Neural progenitor cell (in vitro differentiated cells): ENCODE results near the gene KAZN. TPM values are rescaled to one million over a fixed set of nuclear protein-coding genes. Genes with fewer than 3 reads are reported as not detected.

Source experiments
- DNase-seq: peaks from one replicate; pipeline ENCODE4 v3.0.0-alpha.2; 2016; ENCODE audit warnings: low spot score
- H2AFZ ChIP-seq: fragments of 200-600 bp; sonication (generic); replicated peaks from 2 replicates; pipeline ENCODE4 v1.6.1; 2016; ENCODE audit warnings: antibody characterized with exemption
- H3F3A ChIP-seq: fragments of 200-600 bp; sonication (generic); 2 replicates; pipeline ENCODE4 v1.6.1; 2016; ENCODE audit warnings: antibody characterized with exemption, low read depth
- H3K27ac ChIP-seq: fragments of 200-600 bp; sonication (generic); 2 replicates; pipeline ENCODE4 v1.5.1; 2016; ENCODE audit warnings: mild to moderate bottlenecking
- H3K27me3 ChIP-seq: fragments of 200-600 bp; sonication (generic); 2 replicates; pipeline ENCODE4 v1.6.1; 2016; ENCODE audit warnings: mild to moderate bottlenecking, moderate library complexity
- H3K36me3 ChIP-seq: fragments of 200-600 bp; sonication (generic); 2 replicates; pipeline ENCODE4 v1.5.1; 2016
- H3K4me1 ChIP-seq: fragments of 200-600 bp; sonication (generic); 2 replicates; pipeline ENCODE4 v1.6.1; 2016; ENCODE audit warnings: mixed run types
- H3K4me2 ChIP-seq: fragments of 200-600 bp; sonication (generic); 2 replicates; pipeline ENCODE4 v1.6.1; 2016
- H3K4me3 ChIP-seq: fragments of 200-600 bp; sonication (generic); 2 replicates; pipeline ENCODE4 v1.5.1; 2016
- H3K79me2 ChIP-seq: fragments of 200-600 bp; sonication (generic); 2 replicates; pipeline ENCODE4 v1.6.1; 2016; ENCODE audit warnings: low read depth
- H3K9ac ChIP-seq: fragments of 200-600 bp; sonication (generic); 2 replicates; pipeline ENCODE4 v1.6.1; 2016
- H3K9me3 ChIP-seq: fragments of 200-600 bp; sonication (generic); 2 replicates; pipeline ENCODE4 v1.5.1; 2016; ENCODE audit warnings: low read depth
- H4K20me1 ChIP-seq: fragments of 200-600 bp; sonication (generic); 2 replicates; pipeline ENCODE4 v1.6.1; 2016; ENCODE audit warnings: low read depth
- H3K27ac Mint-ChIP-seq: 3 replicates; pipeline ENCODE4 v1.8.0; 2021; ENCODE audit warnings: mixed read lengths
- H3K27me3 Mint-ChIP-seq: 2 replicates; pipeline ENCODE4 v1.8.0; 2022; ENCODE audit warnings: low read depth, mild to moderate bottlenecking, inconsistent platforms, moderate library complexity, mixed read lengths; ENCODE audit not compliant: insufficient read depth
- H3K36me3 Mint-ChIP-seq: 3 replicates; pipeline ENCODE4 v1.8.0; 2021; ENCODE audit warnings: mixed read lengths
- H3K4me1 Mint-ChIP-seq: 3 replicates; pipeline ENCODE4 v1.8.0; 2021; ENCODE audit warnings: mixed read lengths
- H3K4me3 Mint-ChIP-seq: 3 replicates; pipeline ENCODE4 v1.8.0; 2021; ENCODE audit warnings: mild to moderate bottlenecking, moderate library complexity, mixed read lengths
- H3K9me3 Mint-ChIP-seq: 3 replicates; pipeline ENCODE4 v1.8.0; 2020; ENCODE audit warnings: mixed read lengths
- EZH2 ChIP-seq: fragments of 200-600 bp; sonication (generic); IDR thresholded peaks from 2 replicates; pipeline ENCODE4 v1.6.1; 2017; ENCODE audit warnings: antibody characterized with exemption, mild to moderate bottlenecking, moderate library complexity
- EZH2phosphoT487 ChIP-seq: fragments of 200-600 bp; sonication (generic); IDR thresholded peaks from 2 replicates; pipeline ENCODE4 v1.6.1; 2017; ENCODE audit warnings: antibody characterized with exemption
- total RNA-seq: library from RNA; depleted of rRNA; stranded (reverse); fragments of >200 nt; gene quantifications from 2 replicates; pipeline ENCODE4 v1.2.3, GENCODE V29; 2015; ENCODE audit warnings: low replicate concordance
- TF ChIP-seq, protein P1 (sequence below): fragments of 200-600 bp; sonication (generic); IDR thresholded peaks from 2 replicates; pipeline ENCODE4 v1.5.1; 2017; ENCODE audit warnings: antibody characterized with exemption, mild to moderate bottlenecking

The KAZN gene
- total RNA-seq, 1 donor from 2014 or later, result 6.1 TPM

DNA sequence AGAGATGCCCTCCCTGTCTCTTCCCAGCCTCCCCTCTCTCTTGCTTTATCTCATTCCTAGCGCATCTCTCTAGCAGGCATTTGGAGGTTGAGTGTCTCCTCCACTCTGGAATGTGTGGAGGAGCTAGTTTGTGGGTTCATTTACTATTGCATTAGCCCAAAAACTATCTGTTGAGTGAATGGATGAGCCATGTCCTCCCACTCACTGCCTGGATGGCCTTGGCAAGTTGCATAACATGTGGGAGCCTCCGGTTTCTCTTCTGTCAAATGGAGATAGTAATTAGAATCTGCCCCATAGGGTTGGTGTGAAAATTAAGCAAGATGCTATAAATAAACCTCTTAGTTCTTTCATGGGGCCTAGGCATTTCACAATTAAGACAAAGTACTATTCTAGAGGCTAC lies 181.8 kb downstream of the KAZN start:
- Histone ChIP-seq H3K4me3 (no peak overlapping the region), H3K36me3 (no peaks in the 10 kb centered on the region), H3K27ac (peak overlapping the region; percentile 81), H2AFZ (no peak overlapping the region), H3K79me2 (no peaks in the 10 kb centered on the region), H4K20me1 (peaks cover 32% of the 10 kb centered on the region), H3K9ac (no peak overlapping the region), H3K4me1 (peaks cover 50% of the 10 kb centered on the region), H3K9me3 (no peaks in the 10 kb centered on the region), H3K27me3 (no peaks in the 10 kb centered on the region), H3K4me2 (peak overlapping the region; percentile 49), H3F3A (peaks cover 40% of the 10 kb centered on the region)
- Mint-ChIP-seq H3K27ac (no peak overlapping the region), H3K27me3 (peaks cover 14% of the 10 kb centered on the region), H3K36me3 (peaks cover 2% of the 10 kb centered on the region), H3K4me1 (peaks cover 54% of the 10 kb centered on the region), H3K4me3 (no peak overlapping the region), H3K9me3 (peaks cover 3% of the 10 kb centered on the region)
- TF ChIP-seq EZH2phosphoT487 (no peak), EZH2 (no peak)
- TF ChIP-seq, protein P1, sequence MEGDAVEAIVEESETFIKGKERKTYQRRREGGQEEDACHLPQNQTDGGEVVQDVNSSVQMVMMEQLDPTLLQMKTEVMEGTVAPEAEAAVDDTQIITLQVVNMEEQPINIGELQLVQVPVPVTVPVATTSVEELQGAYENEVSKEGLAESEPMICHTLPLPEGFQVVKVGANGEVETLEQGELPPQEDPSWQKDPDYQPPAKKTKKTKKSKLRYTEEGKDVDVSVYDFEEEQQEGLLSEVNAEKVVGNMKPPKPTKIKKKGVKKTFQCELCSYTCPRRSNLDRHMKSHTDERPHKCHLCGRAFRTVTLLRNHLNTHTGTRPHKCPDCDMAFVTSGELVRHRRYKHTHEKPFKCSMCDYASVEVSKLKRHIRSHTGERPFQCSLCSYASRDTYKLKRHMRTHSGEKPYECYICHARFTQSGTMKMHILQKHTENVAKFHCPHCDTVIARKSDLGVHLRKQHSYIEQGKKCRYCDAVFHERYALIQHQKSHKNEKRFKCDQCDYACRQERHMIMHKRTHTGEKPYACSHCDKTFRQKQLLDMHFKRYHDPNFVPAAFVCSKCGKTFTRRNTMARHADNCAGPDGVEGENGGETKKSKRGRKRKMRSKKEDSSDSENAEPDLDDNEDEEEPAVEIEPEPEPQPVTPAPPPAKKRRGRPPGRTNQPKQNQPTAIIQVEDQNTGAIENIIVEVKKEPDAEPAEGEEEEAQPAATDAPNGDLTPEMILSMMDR, result no peak
- DNase-seq, result no peak

DNA sequence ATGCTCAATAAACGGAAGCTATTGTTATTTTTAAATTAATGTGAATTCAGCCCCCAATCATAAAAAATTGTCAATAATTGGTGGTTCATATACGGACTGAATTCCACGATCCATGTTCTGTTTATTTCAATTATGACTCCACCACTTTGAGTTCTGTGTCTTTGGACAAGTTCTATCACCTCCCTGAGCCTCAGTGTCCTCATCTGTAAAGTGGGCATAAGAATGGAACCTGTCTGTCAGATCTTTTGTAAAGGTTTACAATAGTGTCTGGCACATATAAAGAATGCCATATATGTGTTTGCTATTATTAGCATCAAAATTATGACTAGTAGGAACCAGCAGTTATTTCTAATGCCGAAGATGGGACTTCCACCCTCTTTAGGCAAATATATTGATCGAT lies 183.3 kb downstream of the KAZN start:
- Histone ChIP-seq H3K9ac (no peak overlapping the region), H2AFZ (no peak overlapping the region), H3K4me1 (peaks cover 44% of the 10 kb centered on the region), H3F3A (peaks cover 40% of the 10 kb centered on the region), H3K4me2 (no peak overlapping the region), H4K20me1 (peaks cover 32% of the 10 kb centered on the region), H3K9me3 (no peaks in the 10 kb centered on the region), H3K27me3 (no peaks in the 10 kb centered on the region), H3K79me2 (no peaks in the 10 kb centered on the region), H3K4me3 (no peak overlapping the region), H3K27ac (no peak overlapping the region), H3K36me3 (no peaks in the 10 kb centered on the region)
- Mint-ChIP-seq H3K4me1 (peaks cover 52% of the 10 kb centered on the region), H3K27ac (no peak overlapping the region), H3K36me3 (peaks cover 2% of the 10 kb centered on the region), H3K27me3 (peaks cover 8% of the 10 kb centered on the region), H3K9me3 (no peaks in the 10 kb centered on the region), H3K4me3 (no peak overlapping the region)
- DNase-seq, result no peak
- TF ChIP-seq EZH2 (no peak), EZH2phosphoT487 (no peak)
- TF ChIP-seq, protein P1, result no peak

DNA sequence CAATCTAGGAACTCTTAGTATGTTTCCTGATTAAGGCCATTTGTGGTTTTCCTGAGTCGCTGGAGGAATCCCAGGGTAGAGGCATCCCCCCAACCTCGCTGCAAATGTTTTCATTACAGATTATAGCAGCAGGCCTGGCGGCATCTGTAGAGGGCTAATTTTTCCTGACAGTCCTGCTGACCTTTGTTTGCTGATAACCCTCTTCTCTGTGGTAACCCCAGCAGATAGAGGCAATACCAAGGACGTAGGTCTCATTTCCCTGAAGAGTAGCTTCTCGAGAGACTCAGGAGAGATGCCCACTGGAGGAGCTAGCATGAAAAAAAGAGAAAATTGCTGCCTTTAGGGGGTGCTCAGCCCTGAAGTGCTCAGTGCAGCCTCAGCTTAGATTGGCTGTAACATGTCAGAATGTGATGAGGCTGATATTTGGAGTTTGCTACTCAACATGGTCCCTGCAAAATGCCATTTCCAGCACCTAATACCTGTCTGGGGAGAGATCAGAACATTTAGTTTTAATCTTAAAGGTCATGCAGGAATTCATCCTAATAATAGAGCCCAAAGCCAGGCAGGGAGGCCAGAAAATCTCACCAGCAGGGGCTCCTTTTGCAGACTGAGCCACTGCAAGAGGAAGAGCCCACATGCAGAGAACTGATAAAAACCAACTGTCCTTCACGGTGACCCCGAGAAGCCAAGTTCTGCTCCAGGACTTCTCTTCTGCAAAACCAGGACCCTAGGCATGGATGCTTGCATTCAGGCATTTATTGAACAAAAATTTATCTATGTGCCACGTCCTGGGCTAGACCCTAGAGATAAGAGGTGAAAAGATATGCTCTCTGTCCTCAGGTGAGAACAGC lies 184.5 kb downstream of the KAZN start:
- Mint-ChIP-seq H3K9me3 (no peaks in the 10 kb centered on the region), H3K4me1 (peaks cover 48% of the 10 kb centered on the region), H3K27me3 (peaks cover 8% of the 10 kb centered on the region), H3K4me3 (peak overlapping the region; percentile 9), H3K27ac (peak overlapping the region; percentile 9), H3K36me3 (peaks cover 2% of the 10 kb centered on the region)
- DNase-seq, result no peak
- Histone ChIP-seq H3K27me3 (no peaks in the 10 kb centered on the region), H3K4me2 (peak overlapping the region; percentile 29), H3F3A (peaks cover 36% of the 10 kb centered on the region), H3K36me3 (no peaks in the 10 kb centered on the region), H4K20me1 (peaks cover 32% of the 10 kb centered on the region), H3K9ac (no peak overlapping the region), H3K4me3 (no peak overlapping the region), H3K27ac (no peak overlapping the region), H3K9me3 (no peaks in the 10 kb centered on the region), H3K4me1 (peaks cover 39% of the 10 kb centered on the region), H3K79me2 (no peaks in the 10 kb centered on the region), H2AFZ (no peak overlapping the region)
- TF ChIP-seq, protein P1, result peak; percentile 32
- no peak for TF ChIP-seq EZH2
